ENCODE results near the gene ENOX1.

GRCh38 chr13:43732726-43733125 lies 54.0 kb downstream of the ENOX1 start:
- no peak for TF ChIP-seq POLR2A (IDR thresholded peaks at IDR 0.05)
- no peak for TF ChIP-seq CTCF (IDR thresholded peaks at IDR 0.05)

Measured in testis (tissue), 2 donors.